GM18520 (cell line): Measurements from ENCODE around the gene NEU4.
"Not testable (repeated sequence)": the region's sequence is repeated elsewhere in the genome, so short reads cannot be mapped to it uniquely, and the experiment has no call there.

Experiments
- ATAC-seq: cut with Tn5 transposase; IDR thresholded peaks from one replicate; pipeline ENCODE4 v1.9.1; 2021; ENCODE audit not compliant: unreplicated experiment

NEU4 gene

DNA sequence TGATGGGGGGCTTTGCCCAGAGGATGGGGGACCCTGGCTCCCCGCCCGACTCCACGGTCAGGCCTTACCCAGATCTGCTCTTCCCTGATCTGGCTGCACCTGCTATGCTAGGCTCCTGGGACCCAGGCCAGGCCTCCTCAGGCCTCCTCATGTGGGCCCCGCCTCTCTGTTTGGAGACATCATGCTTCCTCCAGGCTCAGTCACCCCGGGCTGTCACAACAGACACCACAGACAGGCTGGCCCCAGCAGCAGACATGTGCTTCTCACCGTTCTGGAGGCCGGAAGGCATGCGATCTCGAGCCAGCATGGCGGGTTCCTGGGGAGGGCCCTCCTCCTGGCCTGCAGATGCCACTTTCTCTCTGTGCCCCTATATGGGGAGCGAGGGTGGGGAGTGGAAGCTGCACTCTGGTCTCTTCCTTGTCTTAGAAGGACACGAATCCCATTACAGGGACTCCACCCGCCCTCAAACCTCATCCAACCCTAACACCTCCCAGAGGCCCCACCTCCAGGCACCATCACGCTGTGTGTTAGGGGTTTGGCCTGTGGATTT lies 10.8 kb upstream of the NEU4 start:
- no peak for ATAC-seq

DNA sequence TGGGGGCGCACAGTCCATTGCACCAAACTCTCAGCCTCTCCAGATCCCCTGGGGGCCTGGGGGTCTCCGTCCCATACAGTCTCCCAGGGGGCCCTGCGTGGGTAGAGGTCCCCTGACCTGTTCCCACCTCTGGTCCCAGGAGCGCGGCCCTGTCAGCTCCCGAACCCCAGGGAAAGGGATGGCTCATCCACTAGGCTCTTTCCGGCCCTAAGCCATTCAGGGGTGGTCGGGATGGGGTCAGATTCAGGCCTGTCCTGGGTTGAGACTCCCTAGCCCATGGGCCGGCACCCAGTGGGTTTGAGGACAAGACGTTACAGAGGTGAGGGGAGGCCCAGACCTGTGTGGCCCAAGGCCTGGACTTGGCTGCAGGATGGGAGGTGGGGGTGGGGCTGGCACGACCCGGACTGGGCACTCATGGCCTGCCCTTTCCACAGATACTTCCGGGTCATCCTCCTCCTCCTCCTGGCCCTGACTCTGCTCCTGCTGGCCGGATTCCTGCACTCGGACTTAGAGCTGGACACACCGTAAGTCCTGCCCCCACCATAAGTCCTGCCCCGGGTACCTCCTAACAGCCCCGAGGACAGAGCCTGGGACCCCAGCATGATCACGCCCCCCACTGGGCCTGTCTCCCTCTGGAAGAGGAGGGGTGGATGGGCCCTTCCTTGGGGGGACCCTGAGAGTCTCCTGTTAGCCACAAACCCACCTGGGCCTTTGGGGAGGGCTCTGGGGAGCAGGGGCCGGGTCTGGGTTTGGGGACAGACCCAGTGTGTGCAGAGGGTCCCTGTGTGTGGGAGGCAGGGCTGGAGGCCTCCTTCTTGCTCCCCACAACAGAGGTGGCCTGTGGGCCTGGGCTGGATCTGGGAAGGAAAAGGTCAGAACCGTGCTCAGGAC lies 10.1 kb upstream of the NEU4 start:
- no peak for ATAC-seq

DNA sequence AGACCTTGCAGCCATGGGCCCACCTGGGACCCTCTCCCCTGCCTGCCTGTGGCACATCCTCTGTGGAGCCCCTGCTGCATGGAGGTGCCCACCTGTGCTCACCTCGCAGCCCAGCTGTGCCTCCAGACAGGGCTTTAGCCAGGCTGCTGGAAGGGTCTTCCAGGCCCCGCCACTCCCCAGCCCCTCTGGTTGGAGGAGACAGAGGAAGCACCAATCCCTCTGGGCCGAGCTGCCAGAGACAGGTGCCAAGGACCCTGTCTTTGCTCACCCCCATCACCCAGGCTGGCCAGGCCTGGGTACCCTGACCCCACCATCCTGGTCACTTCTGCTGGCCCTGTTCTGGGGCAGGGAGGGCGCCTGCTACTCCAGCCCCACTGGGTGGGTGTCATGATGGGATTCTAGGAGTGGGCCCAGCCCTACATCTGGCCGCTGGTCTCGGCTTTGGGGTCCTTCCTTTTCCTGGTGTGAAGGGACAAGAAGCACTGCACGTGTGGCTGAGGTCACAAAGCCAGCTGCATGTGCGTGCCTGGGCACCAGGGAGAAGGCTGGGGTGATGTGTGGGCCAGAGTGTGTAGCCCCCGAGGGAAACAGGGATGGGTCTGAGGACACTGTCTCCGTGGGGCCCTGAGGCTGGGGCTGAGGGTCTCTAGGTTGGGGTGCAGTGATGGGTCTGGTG lies 9.3 kb upstream of the NEU4 start:
- ATAC-seq = no peak

DNA sequence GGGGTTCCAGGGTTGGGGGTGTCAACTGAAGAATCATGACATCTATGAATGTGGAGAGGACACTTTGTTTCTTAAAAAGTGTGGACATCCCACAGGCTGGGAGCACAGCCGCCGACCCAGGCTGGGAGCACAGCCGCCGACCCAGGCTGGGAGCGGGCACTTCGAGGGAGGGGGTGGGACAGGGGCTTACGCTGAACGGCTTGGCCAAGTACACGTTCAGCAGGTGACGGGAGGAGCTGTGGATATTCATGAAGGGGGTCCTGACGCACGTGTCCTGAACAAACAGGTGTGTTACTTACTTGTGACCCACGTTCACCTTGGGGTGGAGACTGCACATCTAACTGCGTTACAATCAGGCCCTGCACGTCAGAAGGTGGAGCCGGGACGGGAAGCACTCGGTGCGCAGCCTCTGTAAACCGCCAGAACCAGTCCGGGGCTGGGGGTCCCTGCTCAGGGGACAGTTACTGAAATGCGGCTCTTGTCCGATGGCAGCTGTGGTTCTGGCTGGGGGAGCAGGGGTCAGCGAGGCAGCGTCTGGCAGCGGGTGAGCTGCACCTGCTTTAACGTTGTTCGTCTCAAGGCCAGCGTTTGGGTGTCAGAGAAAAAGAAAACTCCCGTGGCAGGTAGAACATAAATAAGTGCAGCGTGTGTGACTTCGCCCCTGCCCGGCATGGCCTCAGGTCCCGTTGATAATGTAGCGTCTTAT lies 8.6 kb upstream of the NEU4 start:
- ATAC-seq = not testable (repeated sequence)

DNA sequence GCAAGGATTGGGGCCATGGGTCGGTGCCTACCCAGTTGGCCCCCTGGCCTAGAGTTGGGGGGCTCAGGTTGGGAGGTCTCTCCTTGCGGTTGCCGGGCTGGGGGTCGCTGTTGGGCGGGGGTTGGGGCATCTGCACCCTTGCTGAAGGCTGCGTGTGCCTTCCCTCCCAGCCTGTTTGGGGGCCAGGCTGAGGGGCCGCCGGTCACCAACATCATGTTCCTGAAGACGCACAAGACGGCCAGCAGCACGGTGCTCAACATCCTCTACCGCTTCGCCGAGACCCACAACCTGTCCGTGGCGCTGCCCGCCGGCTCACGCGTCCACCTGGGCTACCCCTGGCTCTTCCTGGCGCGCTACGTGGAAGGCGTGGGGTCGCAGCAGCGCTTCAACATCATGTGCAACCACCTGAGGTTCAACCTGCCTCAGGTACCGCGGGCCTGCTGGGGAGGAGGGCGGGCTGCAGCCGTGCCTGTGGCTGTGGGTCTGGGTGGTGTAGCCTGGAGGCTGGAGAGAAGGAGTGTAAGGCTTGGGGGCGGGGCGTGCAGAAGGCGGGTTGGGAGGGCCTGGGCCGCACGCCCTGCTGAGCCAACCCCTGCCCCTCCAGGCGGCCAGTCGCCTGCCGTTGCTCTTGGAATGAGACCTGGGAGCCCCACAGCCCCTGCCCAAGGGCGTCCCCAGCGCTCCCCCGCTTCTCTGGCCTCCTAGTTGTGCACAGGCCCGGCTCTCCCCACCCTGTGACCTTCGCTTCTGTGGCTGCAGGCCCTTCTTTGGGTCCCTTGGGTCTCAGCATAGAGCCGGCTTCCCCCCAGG lies 7.2 kb upstream of the NEU4 start:
- ATAC-seq = no peak

DNA sequence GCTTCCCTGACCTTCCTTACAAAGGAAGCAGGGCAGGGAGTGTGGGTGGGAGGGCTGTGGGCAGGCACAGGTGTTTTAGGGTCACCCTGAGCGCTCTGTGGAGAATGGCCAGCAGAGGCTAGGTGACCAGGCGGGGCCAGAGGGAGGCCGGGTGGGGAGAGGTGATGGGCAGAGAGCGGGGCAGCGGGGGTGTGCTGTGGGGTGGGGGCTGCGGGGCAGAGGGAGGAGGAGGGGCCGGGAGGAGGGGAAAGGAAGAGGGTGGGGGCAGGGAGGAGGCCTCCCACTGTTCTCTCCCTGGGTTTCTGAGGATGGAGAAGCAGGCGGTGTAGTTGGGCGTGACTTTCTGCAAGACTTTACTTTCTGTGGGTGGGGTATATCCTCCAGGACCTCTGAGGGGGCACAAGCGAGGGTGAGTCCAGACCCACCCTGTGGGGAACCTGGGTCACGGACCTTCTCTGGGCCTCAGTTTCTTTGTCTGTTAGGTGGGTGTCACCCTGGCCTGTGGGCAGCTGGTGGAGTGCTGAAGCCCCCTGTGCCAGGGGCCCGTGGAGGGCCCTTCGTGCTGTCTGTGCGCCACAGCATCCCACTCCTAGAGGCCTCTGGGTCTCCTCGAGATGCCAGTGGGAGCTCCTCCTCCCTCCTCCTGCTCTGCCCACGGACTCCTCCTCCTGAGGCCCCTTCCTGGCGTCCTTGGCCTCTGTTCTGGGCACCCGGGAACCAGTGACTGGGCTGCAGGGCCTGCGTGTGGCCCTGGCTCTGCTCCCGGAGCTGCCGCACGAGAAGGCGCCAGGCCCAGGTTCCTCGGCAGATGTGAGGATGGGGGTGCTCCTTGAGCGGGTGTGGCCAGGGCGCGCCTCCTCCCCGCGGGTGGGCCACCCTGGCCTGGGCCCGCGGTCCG lies 6.3 kb upstream of the NEU4 start:
- ATAC-seq = no peak

DNA sequence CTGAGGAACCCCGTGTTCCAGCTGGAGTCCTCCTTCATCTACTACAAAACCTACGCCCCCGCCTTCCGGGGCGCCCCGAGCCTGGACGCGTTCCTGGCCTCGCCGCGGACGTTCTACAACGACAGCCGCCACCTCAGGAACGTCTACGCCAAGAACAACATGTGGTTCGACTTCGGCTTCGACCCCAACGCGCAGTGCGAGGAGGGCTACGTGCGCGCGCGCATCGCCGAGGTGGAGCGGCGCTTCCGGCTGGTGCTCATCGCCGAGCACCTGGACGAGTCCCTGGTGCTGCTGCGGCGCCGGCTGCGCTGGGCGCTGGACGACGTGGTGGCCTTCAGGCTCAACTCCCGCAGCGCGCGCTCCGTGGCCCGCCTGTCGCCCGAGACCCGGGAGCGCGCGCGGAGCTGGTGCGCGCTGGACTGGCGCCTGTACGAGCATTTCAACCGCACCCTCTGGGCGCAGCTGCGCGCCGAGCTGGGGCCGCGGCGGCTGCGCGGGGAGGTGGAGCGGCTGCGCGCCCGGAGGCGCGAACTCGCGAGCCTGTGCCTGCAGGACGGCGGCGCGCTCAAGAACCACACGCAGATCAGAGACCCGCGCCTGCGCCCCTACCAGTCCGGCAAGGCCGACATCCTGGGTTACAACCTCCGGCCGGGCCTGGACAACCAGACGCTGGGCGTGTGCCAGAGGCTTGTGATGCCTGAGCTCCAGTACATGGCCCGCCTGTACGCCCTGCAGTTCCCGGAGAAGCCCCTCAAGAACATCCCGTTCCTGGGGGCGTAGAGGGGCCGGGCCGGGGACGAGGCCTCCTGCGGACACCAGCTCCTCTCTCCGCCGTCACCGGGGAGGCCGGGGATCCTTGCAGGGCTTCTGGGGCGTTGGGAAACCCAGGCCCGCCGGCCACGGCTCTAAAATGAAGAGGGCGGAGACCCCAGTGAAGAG lies 5.3 kb upstream of the NEU4 start:
- no peak for ATAC-seq

DNA sequence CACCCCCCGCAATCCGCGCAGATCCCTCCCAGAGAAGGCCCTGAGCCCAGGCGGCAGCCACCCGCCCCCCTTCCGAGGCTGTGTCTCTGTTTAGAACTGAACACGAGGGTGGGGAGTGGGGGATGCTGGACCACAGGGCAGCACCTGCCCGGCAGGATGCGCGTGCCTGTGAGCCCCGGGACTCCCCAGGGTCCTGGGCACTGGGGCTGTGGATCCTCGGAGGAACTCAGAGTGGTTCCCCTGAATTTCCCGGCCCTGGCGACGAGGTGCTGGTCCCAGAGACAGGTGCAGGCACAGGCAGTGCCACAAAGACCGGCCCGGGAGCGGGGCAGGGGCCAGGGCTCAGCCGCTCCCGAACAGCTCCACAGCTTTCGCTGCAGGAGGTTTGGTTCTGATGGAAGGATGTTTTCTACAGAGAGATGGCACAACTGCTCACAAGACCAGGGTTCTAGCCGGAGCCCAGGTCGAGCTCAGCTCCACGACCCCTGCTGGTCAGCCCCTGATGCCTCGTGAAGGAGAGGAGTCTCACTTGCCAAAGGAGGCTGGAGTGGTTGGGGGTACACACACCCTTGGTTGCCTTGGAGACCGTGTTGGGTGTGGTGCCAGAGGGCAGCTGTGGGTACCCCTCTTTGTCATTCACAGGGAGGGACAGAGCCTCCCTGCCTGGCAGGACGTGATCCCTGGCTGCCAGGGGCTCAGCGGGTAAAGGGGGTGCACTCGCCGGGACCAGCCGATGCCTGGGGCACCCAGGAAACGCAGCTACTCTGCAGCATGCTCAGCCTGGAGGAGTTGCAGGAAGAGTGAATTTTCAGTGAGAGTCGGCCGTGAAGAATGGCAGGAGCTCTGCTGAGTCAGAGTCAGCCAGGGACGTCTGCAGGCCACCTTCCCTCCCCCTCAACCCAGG lies 4.4 kb upstream of the NEU4 start:
- ATAC-seq = no peak

DNA sequence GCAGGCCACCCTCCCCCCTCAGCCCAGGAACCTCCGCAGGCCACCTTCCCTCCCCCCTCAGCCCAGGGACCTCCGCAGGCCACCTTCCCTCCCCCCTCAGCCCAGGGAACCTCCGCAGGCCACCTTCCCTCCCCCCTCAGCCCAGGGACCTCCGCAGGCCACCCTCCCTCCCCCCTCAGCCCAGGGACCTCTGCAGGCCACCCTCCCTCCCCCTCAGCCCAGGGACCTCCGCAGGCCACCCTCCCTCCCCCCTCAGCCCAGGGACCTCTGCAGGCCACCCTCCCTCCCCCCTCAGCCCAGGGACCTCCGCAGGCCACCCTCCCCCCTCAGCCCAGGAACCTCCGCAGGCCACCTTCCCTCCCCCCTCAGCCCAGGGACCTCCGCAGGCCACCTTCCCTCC lies 2.8 kb upstream of the NEU4 start:
- ATAC-seq = not testable (repeated sequence)

DNA sequence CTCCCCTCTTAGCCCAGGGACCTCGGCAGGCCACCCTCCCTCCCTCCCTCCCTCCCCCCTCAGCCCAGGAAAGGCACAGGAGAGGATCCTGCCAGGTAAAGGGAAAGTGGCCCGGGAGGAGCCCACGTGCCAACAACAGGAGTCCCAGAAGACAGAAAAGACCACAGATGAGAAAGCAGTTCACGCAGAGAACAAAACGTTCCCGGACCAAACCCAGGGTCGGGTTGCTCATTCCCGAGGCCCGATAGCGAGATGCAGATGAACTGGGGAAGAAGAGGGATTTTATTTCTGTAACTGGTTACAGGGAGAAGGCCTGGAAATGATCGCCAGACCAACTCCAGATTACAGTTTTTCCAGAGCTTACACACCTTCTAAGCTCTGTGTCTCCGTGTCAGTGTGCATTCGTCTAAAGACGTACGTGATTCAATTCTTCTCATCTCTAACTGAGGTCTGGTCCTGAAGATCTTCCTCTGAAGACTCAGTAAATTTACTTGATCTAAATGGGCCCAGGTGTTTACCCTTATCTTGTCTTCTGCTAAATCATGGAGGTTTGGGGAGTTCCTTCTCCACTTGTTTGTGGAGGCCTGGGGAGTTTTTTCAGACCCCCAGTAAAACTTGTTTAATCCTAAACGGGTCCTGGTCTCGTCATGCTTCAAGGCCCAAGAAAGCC lies 807 bp upstream of the NEU4 start:
- ATAC-seq = no peak

DNA sequence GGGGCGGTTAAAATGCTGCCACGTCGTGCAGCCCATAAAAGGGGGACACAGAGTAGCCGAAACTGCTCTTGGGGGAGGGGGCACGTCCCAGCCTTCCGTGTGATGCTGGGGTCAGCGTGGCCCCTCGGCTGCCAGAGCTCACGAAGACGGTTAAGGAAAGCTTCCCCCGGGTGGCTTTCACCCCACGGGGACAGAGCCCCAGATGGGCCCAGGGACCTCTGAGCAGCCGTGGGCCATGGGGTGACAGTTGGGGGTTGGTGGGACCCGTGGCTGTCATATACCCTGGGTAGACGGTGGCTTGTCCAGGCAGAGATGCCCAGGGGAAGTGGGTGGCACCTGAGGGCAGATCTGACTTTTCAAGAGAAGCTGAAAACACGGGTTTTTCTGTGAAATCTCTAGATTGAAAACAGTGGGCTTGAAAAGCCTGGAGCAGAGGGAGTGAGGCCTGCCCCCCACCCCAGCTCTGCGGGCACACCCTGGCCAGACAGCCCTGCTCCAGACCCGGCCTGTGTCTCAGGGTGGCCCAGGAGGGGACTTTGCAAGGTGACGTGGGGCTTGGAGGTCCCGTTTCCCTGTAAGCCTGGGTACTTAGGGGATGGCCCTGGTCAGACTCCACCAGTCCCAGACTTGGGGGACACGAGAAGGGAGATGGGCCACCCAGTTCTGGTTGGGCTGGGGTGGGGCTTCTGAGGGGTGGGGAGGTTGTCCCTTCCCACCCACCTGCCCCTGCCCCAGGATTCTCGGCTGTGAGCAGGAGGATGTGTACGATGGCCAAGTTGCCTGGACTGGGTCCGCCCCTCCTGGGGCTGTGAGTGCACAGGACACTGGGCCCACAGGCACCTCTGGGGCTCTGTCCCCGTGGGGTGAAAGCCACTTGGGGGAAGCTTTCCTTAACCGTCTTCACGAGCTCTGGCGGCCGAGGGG lies 652 bp downstream of the NEU4 start:
- ATAC-seq = no peak

DNA sequence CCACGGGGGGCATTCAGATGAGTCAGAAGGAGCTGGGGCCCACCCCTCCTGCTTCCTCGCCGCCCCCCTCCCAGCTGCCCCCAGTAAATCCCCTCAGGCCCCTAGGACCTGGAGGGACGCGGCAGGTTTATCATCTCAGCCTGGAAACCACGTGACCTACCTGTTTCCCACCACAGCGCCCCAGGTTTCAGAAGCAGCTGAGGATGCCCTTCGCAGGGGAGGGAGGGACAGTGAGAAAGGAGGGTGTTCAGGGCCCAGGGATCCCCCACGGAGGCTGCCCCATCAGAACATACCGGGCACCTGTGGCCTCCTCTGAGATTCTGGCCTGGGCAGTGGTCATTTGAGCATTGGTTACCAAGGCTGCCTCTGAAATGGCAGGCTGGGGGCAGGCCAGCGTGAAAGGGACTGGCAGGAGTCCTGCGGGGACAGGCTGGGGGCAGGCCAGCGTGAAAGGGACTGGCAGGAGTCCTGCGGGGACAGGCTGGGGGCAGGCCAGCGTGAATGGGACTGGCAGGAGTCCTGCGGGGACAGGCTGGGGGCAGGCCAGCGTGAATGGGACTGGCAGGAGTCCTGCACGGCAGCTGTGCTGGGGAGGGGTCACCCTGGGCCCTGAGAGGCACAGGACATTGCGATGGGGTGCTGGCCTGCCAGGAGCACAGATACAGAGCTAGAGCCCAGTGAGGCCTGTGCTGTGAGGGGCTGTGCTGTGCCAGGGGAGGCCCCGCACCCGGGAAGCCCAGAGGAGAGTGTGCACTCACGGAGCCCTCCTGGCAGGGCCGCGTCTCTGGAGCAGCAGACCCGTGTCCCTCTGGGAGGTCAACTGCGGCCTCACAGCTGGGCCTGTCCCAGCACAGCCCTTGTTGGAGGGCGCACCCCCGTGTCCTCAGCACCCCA lies 1.6 kb downstream of the NEU4 start:
- ATAC-seq = no peak

DNA sequence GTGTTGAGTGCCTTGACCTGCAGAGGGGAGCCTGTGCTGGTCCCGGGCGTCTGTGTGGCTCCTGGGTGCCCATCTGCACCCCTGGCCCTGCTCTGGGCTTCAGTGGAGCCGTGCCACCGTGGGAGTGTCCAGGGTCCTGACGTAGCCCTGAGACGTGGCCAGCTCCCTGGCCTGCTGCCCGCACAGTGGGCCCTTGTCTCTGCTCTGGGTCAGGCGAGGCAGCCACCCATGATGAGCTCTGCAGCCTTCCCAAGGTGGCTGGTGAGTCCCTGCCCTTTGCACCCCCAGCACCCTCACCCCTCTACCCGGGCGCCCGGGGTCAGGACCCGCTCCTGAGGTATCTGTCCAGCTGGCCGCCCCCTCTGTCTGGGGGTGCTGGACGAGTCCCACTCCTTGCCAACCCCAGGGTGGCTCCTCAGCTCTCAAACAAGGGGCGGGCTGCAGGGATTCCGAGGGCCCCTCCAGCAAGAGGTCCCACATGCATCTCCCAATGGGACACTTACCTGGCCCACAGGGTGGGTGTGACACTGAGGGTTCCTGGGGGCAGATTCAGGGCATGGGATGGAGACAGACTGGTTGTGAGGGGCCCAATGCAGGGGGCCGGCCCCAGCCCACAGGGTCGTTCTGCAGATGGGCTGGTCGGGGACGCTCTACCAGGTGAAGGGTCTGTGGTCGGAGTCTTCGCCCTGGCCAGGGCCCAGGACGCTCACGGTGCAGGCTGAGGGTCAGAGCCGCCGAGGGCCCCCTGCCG lies 2.4 kb downstream of the NEU4 start:
- ATAC-seq = no peak
